MM.1S (cell line): ENCODE results near the gene IFITM1.

ENCODE experiments used
- EZH2 ChIP-seq: fragments of 300-600 bp; sonication (generic); optimal IDR thresholded peaks from 2 replicates; pipeline ENCODE3; 2017; ENCODE audit warnings: low read depth, mild to moderate bottlenecking, antibody characterized with exemption, low read length, mixed read lengths
- EZH2phosphoT487 ChIP-seq: fragments of 300-600 bp; sonication (generic); IDR thresholded peaks from 2 replicates; pipeline ENCODE4 v1.6.1; 2018; ENCODE audit warnings: antibody characterized with exemption, low read length
- TF ChIP-seq, protein P1 (sequence below): fragments of 300-600 bp; sonication (generic); IDR thresholded peaks from 2 replicates; pipeline ENCODE4 v1.5.1; 2016; ENCODE audit warnings: antibody characterized with exemption, low read length, mixed read lengths

DNA sequence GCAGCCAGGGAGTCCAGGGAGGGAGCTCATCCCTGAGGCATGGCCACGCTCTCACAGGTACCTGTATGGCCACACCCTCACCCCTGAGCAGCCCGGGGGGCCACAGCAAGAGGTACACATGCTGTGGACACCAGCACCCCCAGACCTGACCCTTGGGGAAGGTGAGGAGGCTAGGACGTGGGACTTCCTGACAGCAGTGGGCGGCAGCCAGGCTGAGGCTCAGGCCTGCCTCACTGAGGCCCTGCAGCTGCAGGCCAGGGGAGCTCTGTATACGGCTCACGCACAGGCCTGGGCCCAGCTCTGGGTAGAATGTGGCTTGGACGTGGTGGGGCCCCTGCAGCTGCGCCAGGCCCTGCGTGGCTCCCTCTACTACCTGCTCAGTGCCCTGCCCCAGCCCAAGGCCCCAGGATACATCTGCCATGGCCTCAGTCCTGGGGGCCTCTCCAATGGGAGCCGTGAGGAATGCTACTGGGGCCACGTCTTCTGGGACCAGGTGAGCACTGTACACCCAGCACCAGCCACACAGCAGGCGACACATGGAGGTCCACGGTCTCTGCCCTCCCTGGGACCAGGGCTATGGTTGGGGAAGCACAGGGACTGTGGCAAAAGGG lies 23.1 kb upstream of the IFITM1 start:
- TF ChIP-seq, protein P1, sequence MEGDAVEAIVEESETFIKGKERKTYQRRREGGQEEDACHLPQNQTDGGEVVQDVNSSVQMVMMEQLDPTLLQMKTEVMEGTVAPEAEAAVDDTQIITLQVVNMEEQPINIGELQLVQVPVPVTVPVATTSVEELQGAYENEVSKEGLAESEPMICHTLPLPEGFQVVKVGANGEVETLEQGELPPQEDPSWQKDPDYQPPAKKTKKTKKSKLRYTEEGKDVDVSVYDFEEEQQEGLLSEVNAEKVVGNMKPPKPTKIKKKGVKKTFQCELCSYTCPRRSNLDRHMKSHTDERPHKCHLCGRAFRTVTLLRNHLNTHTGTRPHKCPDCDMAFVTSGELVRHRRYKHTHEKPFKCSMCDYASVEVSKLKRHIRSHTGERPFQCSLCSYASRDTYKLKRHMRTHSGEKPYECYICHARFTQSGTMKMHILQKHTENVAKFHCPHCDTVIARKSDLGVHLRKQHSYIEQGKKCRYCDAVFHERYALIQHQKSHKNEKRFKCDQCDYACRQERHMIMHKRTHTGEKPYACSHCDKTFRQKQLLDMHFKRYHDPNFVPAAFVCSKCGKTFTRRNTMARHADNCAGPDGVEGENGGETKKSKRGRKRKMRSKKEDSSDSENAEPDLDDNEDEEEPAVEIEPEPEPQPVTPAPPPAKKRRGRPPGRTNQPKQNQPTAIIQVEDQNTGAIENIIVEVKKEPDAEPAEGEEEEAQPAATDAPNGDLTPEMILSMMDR = no peak
- TF ChIP-seq EZH2 (no peak), EZH2phosphoT487 (no peak)
